Measurements from ENCODE around the gene NEMP1.

NEMP1 gene

GRCh38 chr12:57094208-57095160, 15.9 kb upstream of the NEMP1 start:
- Histone ChIP-seq H2BK5ac (ENCODE audit: low read length) (peak overlapping the region; percentile 55), H4K91ac (ENCODE audit: low read depth, low read length, poor library complexity) (no peak overlapping the region), H3K23ac (ENCODE audit: low read depth, low read length, poor library complexity) (no peak overlapping the region), H2AK5ac (ENCODE audit: low read depth, low read length) (peak overlapping the region; percentile 97), H4K8ac (ENCODE audit: low read depth, low read length) (peak overlapping the region; percentile 58), H3K27ac (replicated peaks; ENCODE audit: low read length) (peak overlapping the region; percentile 82), H2AFZ (ENCODE audit: low read length) (peak overlapping the region; percentile 46), H2BK12ac (ENCODE audit: low read length) (peak overlapping the region; percentile 78), H3K4me2 (ENCODE audit: insufficient read depth, low read length, poor library complexity, severe bottlenecking) (peak overlapping the region; percentile 29), H2BK120ac (ENCODE audit: low read depth, low read length) (no peak overlapping the region), H3K9me3 (replicated peaks in 1 of 2; ENCODE audit: control insufficient read depth in 2 of 2, insufficient read depth in 1 of 2, low read depth in 1 of 2, low read length in 2 of 2) (no peaks in the 10 kb centered on the region), H3K4me1 (ENCODE audit: control insufficient read depth in 2 of 2, insufficient read depth in 1 of 2, low read depth in 1 of 2, low read length in 2 of 2) (peaks cover 37 to 38% of the 10 kb centered on the region in 2 donors), H2BK15ac (ENCODE audit: low read length) (peak overlapping the region; percentile 65), H3K27me3 (ENCODE audit: control insufficient read depth in 3 of 3, insufficient read depth in 3 of 3, low read depth in 1 of 3, low read length in 3 of 3) (no peaks in the 10 kb centered on the region), H3K9ac (ENCODE audit: low read depth, low read length, poor library complexity) (peak overlapping the region; percentile 82), H3K4me3 (ENCODE audit: low read length in 2 of 2) (no peak overlapping the region), H3K36me3 (replicated peaks in 1 of 2; ENCODE audit: control insufficient read depth in 2 of 2, insufficient read depth in 2 of 2, low read length in 2 of 2) (peaks cover 39 to 88% of the 10 kb centered on the region in 2 donors), H3K18ac (ENCODE audit: low read length) (peak overlapping the region; percentile 91), H3K14ac (ENCODE audit: low read length) (peak overlapping the region; percentile 33), H3K4ac (ENCODE audit: low read length) (no peak overlapping the region), H3K79me1 (ENCODE audit: low read depth, low read length) (peaks cover 16% of the 10 kb centered on the region)
- DNase-seq (ENCODE audit: low spot score), result no peak
- no CpG with 5 or more reads among the region's 15 CpGs for WGBS, 2 donors (ENCODE audit: extremely low coverage in 2 of 2, insufficient read length in 2 of 2, insufficient replicate concordance in 1 of 2)

GRCh38 chr12:57093415-57094207, 15.0 kb upstream of the NEMP1 start:
- peak overlapping the region; percentile 60 for H3K23ac ChIP-seq (ENCODE audit: low read depth, low read length, poor library complexity)
- H3K14ac ChIP-seq (ENCODE audit: low read length), result peak overlapping the region; percentile 14
- H2AFZ ChIP-seq (ENCODE audit: low read length), result peak overlapping the region; percentile 46
- H3K4me2 ChIP-seq (ENCODE audit: insufficient read depth, low read length, poor library complexity, severe bottlenecking), result peak overlapping the region; percentile 29
- H3K4ac ChIP-seq (ENCODE audit: low read length), result peak overlapping the region; percentile 86
- peak overlapping the region; percentile 93 for H3K18ac ChIP-seq (ENCODE audit: low read length)
- peak overlapping the region; percentile 96 for H2BK15ac ChIP-seq (ENCODE audit: low read length)
- H2BK5ac ChIP-seq (ENCODE audit: low read length), result peak overlapping the region; percentile 55
- no peaks in the 10 kb centered on the region for H3K9me3 ChIP-seq (replicated peaks in 1 of 2; ENCODE audit: control insufficient read depth in 2 of 2, insufficient read depth in 1 of 2, low read depth in 1 of 2, low read length in 2 of 2)
- peak overlapping the region; percentile 74 for H3K27ac ChIP-seq (replicated peaks; ENCODE audit: low read length)
- DNase-seq (ENCODE audit: low spot score), result peak; percentile 77
- H3K4me1 ChIP-seq (ENCODE audit: control insufficient read depth in 2 of 2, insufficient read depth in 1 of 2, low read depth in 1 of 2, low read length in 2 of 2), result peaks cover 37 to 38% of the 10 kb centered on the region in 2 donors
- peak overlapping the region in 1 of 2 donors; percentile 15 for H3K4me3 ChIP-seq (ENCODE audit: low read length in 2 of 2)
- peak overlapping the region; percentile 85 for H3K9ac ChIP-seq (ENCODE audit: low read depth, low read length, poor library complexity)
- peaks cover 16% of the 10 kb centered on the region for H3K79me1 ChIP-seq (ENCODE audit: low read depth, low read length)
- peak overlapping the region; percentile 56 for H2BK120ac ChIP-seq (ENCODE audit: low read depth, low read length)
- peak overlapping the region; percentile 89 for H2BK12ac ChIP-seq (ENCODE audit: low read length)
- peak overlapping the region; percentile 92 for H4K91ac ChIP-seq (ENCODE audit: low read depth, low read length, poor library complexity)
- peaks cover 39 to 79% of the 10 kb centered on the region in 2 donors for H3K36me3 ChIP-seq (replicated peaks in 1 of 2; ENCODE audit: control insufficient read depth in 2 of 2, insufficient read depth in 2 of 2, low read length in 2 of 2)
- WGBS, 2 donors (ENCODE audit: extremely low coverage in 2 of 2, insufficient read length in 2 of 2, insufficient replicate concordance in 1 of 2), result no CpG with 5 or more reads among the region's 24 CpGs
- H3K27me3 ChIP-seq (ENCODE audit: control insufficient read depth in 3 of 3, insufficient read depth in 3 of 3, low read depth in 1 of 3, low read length in 3 of 3), result no peaks in the 10 kb centered on the region
- peak overlapping the region; percentile 88 for H4K8ac ChIP-seq (ENCODE audit: low read depth, low read length)
- H2AK5ac ChIP-seq (ENCODE audit: low read depth, low read length), result peak overlapping the region; percentile 95

GRCh38 chr12:57092876-57093414, 14.4 kb upstream of the NEMP1 start:
- peak overlapping the region; percentile 74 for H3K27ac ChIP-seq (replicated peaks; ENCODE audit: low read length)
- no peak for DNase-seq (ENCODE audit: low spot score)

More at GRCh38 chr12:57092876-57093414, 14.4 kb upstream of the NEMP1 start:
- Histone ChIP-seq H3K36me3 (replicated peaks in 1 of 2; ENCODE audit: control insufficient read depth in 2 of 2, insufficient read depth in 2 of 2, low read length in 2 of 2) (peaks cover 39 to 73% of the 10 kb centered on the region in 2 donors), H3K79me1 (ENCODE audit: low read depth, low read length) (peaks cover 16% of the 10 kb centered on the region), H3K4me1 (ENCODE audit: control insufficient read depth in 2 of 2, insufficient read depth in 1 of 2, low read depth in 1 of 2, low read length in 2 of 2) (peaks cover 38 to 40% of the 10 kb centered on the region in 2 donors), H2BK5ac (ENCODE audit: low read length) (peak overlapping the region; percentile 54), H3K9ac (ENCODE audit: low read depth, low read length, poor library complexity) (no peak overlapping the region), H2AK5ac (ENCODE audit: low read depth, low read length) (peak overlapping the region; percentile 95), H4K91ac (ENCODE audit: low read depth, low read length, poor library complexity) (no peak overlapping the region), H2BK120ac (ENCODE audit: low read depth, low read length) (no peak overlapping the region), H2BK15ac (ENCODE audit: low read length) (no peak overlapping the region), H2AFZ (ENCODE audit: low read length) (no peak overlapping the region), H3K9me3 (replicated peaks in 1 of 2; ENCODE audit: control insufficient read depth in 2 of 2, insufficient read depth in 1 of 2, low read depth in 1 of 2, low read length in 2 of 2) (no peaks in the 10 kb centered on the region), H3K23ac (ENCODE audit: low read depth, low read length, poor library complexity) (peak overlapping the region; percentile 60), H3K4me2 (ENCODE audit: insufficient read depth, low read length, poor library complexity, severe bottlenecking) (no peak overlapping the region), H2BK12ac (ENCODE audit: low read length) (no peak overlapping the region), H3K27me3 (ENCODE audit: control insufficient read depth in 3 of 3, insufficient read depth in 3 of 3, low read depth in 1 of 3, low read length in 3 of 3) (no peaks in the 10 kb centered on the region), H3K4me3 (ENCODE audit: low read length in 2 of 2) (peak overlapping the region in 1 of 2 donors; percentile 9), H3K4ac (ENCODE audit: low read length) (no peak overlapping the region), H4K8ac (ENCODE audit: low read depth, low read length) (no peak overlapping the region), H3K18ac (ENCODE audit: low read length) (peak overlapping the region; percentile 93), H3K14ac (ENCODE audit: low read length) (no peak overlapping the region)
- no CpG with 5 or more reads among the region's 4 CpGs for WGBS, 2 donors (ENCODE audit: extremely low coverage in 2 of 2, insufficient read length in 2 of 2, insufficient replicate concordance in 1 of 2)
